GM10248 (cell line): ENCODE measurements around the gene CREBBP.

Source experiments
- CTCF ChIA-PET: fragments of 300-600 bp; sonication (Branson Sonifier 250); formaldehyde crosslinking; extraction: SDS; loops from one replicate; lab custom pipeline; 2021; ENCODE audit warnings: antibody characterized with exemption; lab: Yijun Ruan, JAX
- POLR2A ChIA-PET: fragments of 350-650 bp; sonication (Branson Sonifier 250); formaldehyde crosslinking; extraction: SDS; loops from one replicate; lab custom pipeline; 2020; ENCODE audit warnings: antibody characterized with exemption; lab: Yijun Ruan, JAX
- DNase-seq: peaks from one replicate; pipeline ENCODE4 v3.0.0; 2012; ENCODE audit errors: extremely low spot score
- TF ChIP-seq, protein P1 (sequence below): IDR thresholded peaks from 2 replicates; pipeline ENCODE4 v1.5.1; 2012; ENCODE audit warnings: mild to moderate bottlenecking, low read depth; ENCODE audit errors: extremely low read depth, missing control alignments, control extremely low read depth

CREBBP gene

DNA sequence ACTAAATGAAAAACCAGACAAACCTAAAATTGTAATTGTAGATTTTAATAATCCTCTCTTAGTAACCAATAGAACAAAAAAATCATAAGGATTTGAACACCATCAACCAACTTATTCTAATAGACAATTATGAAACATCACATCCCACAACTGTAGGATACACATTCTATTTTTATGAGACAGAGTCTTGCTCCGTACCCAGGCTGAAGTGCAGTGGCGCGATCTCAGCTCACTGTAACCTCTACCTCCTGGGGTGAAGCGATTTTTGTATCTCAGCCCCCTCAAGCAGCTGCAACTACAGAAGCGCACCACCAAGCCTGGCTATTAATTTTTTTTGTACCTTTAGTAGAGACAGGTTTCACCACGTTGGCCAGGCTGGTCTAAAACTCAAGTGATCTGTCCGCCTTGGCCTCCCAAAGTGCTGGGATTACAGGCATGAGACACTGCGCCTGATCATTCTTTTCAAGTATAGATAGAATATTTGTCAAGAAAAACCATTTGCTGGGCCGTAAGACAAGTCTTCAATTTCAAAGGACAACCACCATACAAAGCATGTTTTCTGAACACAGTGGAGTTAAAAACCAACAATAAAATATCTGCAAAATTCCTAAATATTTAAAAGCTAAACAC is 49.8 kb downstream of the CREBBP start:
- DNase-seq, result no peak
- TF ChIP-seq, protein P1, sequence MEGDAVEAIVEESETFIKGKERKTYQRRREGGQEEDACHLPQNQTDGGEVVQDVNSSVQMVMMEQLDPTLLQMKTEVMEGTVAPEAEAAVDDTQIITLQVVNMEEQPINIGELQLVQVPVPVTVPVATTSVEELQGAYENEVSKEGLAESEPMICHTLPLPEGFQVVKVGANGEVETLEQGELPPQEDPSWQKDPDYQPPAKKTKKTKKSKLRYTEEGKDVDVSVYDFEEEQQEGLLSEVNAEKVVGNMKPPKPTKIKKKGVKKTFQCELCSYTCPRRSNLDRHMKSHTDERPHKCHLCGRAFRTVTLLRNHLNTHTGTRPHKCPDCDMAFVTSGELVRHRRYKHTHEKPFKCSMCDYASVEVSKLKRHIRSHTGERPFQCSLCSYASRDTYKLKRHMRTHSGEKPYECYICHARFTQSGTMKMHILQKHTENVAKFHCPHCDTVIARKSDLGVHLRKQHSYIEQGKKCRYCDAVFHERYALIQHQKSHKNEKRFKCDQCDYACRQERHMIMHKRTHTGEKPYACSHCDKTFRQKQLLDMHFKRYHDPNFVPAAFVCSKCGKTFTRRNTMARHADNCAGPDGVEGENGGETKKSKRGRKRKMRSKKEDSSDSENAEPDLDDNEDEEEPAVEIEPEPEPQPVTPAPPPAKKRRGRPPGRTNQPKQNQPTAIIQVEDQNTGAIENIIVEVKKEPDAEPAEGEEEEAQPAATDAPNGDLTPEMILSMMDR, result no peak
- ChIA-PET CTCF (interaction anchor here (1.8 kb wide), 1 partner anchor 8 kb away, joined by 4 read pairs; no protein-coding TSS in a partner anchor), POLR2A (no interaction called here)

DNA sequence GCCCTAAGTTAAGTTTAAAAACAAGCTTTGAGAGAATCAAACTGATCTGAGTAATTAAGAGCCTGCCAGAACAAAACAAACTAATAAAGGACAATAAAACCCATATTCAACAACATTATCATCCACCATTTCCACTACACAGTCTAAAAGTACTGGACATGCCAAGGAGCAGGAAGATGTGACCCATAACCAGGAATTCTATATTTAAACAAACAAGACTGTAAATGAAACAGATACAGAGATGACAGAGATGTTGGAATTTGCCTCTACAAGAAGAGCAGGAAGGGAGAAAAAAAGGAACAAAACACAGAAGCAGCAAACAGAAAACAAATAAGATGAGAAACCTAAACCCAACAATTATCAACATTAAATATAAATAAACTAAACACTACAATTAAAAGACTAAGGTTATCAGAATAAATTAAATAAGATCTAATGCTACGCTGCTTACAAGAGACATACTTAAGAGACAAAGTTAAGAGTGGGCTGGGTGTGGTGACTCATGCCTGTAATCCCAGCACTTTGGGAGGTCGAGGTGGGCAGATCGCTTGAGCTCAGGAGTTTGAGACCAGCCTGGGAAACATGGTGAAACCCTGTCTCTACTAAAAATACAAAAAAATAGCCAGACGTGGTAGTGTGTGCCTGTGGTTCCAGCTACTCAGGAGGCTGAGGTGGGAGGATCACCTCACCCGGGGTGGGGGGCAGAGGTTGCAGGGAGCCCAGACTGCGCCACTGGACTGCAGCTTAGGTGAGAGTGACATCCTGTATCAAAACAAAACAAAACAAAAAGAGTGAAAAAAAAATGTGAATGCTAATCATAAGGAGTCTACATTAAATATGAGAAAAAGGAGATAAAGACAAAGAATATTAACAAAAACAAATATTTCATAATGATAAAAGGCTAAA is 50.6 kb downstream of the CREBBP start:
- TF ChIP-seq, protein P1, result no peak
- no peak for DNase-seq
- POLR2A ChIA-PET, result no interaction called here
- CTCF ChIA-PET, result interaction anchor here (1.6 to 1.8 kb wide), 2 partner anchors 9 to 11 kb away, joined by 4 to 5 read pairs; no protein-coding TSS in a partner anchor

DNA sequence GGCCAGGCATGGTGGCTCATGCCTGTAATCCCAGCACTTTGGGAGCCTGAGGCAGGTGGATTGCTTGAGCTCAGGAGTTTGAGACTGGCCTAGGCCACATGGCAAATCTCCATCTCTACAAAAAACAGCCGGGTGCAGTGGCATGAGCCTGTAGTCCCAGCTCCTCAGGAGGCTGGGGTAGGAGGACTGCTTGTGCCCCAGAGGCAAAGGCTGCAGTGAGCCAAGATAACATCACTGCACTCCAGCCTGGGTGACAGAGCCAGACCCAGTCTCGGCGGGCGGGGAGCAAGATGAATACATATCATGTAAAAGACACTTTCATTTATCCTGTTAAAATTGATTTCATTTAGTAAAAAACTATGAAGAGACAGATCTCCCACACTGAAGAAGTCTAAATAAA is 54.6 kb downstream of the CREBBP start:
- TF ChIP-seq, protein P1, result no peak
- no peak for DNase-seq
- ChIA-PET CTCF (no interaction called here), POLR2A (no interaction called here)

DNA sequence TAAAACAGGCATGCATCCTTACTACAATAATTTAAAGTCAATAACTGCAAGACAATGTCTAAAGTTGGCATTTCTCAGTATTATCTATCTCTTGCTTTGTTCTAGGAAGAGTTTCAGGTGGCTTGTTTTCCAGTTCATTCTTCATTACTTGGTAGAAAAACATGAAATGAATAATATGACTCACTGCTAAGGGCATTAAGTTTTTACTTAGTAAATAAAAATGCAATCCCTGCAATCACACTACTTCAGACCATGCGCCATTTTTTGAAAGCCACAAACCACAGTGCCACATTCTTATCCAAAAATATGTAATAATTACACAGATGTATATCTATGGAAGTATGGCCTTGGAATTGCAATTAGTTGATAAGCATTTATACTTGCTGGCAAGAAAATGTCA is 55.4 kb downstream of the CREBBP start:
- no peak for DNase-seq
- ChIA-PET CTCF (no interaction called here), POLR2A (no interaction called here)
- TF ChIP-seq, protein P1, result no peak

DNA sequence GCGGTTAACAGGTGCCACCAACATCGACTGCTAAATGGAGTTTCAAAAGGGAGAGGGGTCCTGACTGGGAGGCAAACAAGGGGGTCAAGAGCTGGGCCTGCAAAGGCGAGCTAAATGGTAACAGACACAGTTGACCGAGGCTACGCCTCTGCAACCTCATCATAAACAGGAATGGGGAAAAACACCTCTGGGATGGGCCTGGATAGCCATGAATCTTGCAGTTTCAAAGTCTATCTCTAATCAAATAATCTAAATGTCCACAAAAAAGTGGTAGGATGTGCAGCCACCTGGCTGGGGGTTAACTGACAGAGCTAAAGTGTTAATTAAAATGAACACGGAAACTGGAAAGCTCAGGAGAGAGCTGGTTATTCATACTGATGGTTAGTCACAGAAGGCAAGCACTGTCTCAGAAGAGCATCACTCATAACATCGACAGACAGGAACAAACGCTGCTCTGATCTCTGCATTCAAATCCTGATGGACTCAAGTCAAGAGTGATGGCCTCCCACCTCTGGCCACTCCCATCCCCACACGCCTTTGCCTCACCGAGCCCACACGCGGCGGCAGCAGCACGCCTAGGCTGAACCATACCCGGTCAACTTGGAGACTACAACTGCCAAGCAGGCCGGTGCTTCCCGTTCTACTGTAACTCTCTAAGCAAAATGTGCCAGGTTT is 56.3 kb downstream of the CREBBP start:
- ChIA-PET POLR2A (no interaction called here), CTCF (no interaction called here)
- no peak for DNase-seq
- TF ChIP-seq, protein P1, result no peak

DNA sequence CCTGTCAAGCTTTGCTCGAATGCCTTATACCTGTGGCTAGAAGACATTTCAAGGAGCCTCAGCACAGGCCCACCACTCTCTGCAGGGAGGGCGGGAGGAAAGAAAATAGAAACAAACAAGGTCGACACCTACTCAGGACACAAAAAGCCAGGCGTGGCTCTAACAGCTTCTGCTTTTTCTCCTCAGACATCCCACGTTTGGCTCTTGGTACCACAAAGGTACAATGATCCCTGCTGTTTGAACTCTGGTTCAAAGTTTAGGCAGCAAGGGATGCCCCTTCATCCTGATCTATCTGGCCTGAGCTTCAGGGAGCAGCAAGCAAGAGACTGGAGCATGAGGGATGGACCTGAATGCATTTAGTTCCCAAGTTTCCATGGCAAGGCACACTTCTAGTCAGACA is 57.1 kb downstream of the CREBBP start:
- POLR2A ChIA-PET, result no interaction called here
- TF ChIP-seq, protein P1, result no peak
- CTCF ChIA-PET, result no interaction called here
- DNase-seq, result no peak
